ENCODE measurements around the gene SLC29A3.

The SLC29A3 gene

DNA sequence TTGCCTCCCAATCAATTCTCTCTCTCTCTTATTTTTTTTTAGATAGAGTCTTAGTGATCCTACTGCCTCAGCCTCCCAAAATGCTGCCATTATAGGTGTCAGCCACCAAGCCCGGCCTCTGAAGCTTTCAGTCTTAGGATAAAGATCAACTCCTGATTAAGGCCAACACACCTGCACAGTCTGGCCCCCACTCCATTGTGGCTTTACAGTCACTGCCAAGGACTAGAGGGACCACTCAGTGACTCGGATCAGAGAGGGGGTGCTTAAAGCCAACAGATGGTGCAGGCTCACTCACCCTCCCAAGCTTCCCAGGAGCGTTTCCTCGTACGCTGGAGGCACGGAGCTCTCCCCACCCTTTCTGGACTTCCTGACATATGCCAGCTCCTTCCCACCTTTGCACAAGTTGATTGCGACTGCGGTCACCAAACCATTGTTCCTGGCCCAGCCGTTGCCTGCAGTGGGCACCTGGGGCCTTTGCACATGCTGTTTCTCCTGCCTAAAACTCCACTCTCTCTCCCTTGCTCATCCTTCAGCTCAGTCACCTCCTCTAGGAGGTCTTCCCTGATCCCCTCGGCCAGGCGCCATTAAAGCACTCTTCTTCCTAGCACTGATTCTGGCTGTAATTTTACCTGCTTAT lies 76.0 kb downstream of the SLC29A3 start:
- TF ChIP-seq, protein P1, sequence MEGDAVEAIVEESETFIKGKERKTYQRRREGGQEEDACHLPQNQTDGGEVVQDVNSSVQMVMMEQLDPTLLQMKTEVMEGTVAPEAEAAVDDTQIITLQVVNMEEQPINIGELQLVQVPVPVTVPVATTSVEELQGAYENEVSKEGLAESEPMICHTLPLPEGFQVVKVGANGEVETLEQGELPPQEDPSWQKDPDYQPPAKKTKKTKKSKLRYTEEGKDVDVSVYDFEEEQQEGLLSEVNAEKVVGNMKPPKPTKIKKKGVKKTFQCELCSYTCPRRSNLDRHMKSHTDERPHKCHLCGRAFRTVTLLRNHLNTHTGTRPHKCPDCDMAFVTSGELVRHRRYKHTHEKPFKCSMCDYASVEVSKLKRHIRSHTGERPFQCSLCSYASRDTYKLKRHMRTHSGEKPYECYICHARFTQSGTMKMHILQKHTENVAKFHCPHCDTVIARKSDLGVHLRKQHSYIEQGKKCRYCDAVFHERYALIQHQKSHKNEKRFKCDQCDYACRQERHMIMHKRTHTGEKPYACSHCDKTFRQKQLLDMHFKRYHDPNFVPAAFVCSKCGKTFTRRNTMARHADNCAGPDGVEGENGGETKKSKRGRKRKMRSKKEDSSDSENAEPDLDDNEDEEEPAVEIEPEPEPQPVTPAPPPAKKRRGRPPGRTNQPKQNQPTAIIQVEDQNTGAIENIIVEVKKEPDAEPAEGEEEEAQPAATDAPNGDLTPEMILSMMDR (IDR thresholded peaks at IDR 0.05; ENCODE audit: low read depth, low read length) = no peak
- no peak for DNase-seq (ENCODE audit: extremely low read depth, low read depth)

DNA sequence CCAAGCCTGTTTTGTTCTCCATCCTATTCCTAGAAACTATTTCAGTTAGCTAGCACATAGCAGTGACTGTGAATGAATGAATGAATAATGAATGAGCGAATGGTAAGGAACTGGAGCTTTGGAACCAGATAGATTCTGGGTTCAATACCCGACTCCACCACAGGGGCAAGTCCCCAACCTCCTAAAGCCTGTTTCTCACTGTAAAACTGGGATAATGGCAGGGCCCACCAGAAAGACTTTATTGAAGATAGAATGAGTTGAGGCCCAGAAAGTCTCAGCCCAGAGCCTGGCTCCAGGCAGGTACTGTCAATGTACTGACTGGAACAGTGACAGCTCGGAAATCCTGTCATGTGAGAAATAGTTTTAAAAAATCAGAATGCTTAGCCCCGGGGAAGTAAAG lies 76.6 kb downstream of the SLC29A3 start:
- no peak for DNase-seq (ENCODE audit: extremely low read depth, low read depth)
- TF ChIP-seq, protein P1 (IDR thresholded peaks at IDR 0.05; ENCODE audit: low read depth, low read length) = no peak

DNA sequence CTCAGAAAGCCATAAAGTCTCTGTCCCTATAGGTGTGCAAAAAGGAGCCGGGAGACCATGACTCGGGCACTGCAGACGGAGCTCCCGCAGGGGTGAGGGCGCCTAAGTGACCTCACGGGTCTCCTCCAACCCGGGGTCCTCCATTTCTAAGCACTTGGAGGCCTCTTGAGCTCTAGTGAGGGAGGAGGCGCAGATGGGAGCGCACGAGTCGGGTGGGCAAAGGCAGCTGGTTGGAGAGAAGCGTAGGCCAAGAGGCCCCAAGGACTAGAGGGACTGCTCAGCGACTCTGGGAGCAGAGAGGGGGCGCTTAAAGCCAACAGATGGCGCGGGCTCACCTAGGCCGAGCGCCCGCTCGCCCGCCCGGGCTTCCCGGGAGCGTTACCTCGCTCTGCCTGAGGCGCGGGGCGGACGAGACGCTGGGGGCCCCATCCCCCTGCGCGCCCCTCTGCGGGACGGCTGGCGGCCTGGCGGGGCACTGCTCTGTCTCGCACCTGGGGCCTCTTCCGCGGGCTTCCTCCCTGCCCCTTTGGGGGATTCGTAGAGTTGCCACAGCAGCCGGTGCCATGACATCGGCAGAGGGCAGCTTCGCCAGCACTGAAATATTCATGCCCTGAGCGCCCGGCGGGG lies 77.1 kb downstream of the SLC29A3 start:
- no peak for DNase-seq (ENCODE audit: extremely low read depth, low read depth)
- TF ChIP-seq, protein P1 (IDR thresholded peaks at IDR 0.05; ENCODE audit: low read depth, low read length) = no peak; the same call in 1 of the 2 replicates

DNA sequence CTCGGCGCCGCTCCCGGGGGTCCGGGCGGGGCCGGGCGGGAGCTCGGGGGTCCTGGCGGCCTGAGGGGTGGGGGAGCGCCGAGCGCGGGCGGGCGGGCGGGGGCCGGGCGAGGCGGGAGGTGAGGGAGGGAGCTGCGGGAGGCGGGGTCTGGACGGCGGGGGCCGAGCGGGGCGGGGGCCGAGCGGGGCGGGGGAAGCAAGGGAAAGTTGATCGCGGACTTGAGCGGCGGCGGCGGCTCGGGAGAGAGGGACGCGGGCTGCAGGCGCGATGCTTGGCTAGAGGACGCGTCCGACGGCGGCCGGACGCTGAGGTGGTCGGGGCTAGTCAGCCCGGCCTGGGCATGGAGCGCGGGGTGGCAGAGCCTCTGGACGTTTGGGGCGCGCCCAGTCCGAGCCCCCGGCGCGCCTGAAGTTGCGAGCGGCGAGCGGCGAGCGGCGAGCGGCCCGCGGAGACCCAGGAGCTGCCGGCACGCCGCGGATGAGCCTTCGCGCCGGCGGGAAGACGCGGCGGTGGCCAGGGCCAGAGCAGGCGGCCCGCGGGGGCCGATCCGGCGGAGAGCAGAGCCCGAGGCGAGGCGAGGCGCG lies 77.7 kb downstream of the SLC29A3 start, which contains the start of gene CDH23:
Gene CDH23 (plus strand): TSS at position 210 of the 585 bp plus-strand sequence. CDS start 42,912 bp downstream, outside the sequence.
- TF ChIP-seq, protein P1 (IDR thresholded peaks at IDR 0.05; ENCODE audit: low read depth, low read length) = no peak
- DNase-seq (ENCODE audit: extremely low read depth, low read depth) = no peak

DNA sequence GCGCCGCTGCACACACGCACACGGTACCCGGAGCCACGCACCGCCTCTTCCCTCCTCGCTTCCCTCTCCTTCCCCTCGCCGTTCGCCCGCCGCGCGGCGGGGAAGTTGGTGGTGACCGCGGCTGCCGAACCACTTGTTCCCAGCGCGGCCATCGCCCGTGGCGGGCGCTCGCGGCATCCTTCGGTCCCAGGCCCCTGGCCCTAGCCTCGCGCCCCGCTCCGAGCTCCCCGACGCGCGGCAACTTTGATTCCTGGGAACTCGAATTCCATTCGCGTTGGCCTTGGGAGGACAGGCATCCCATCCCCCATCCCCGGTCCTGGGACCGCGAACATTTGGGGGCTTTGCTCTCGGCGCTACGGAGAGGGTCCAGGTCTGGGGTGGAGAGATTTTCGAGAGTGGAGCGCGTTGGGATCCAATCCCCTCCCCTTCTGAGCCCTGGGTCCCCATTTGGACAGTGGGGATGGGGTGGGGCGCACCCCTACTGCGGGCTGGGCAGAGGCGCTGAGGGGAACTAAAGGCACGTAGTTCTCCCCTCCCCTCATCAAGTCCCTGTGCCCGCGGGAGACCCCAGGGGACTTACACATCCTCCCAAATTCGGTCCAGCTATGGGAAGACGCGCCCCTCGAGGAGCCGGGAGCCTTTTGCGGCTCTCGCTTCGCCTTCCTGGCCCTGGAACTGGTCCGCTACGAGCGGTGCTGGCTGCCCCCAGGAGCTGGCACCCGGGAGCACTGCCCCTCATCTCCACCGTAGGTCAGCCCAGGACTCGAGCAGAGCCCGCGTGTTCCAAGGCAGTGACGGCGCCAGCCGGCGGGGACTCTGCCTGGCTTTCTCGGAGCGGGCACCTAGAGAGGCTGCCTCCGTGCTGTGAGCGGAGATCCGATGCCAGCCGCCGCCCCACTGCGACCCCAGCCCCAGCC lies 78.5 kb downstream of the SLC29A3 start:
- no peak for DNase-seq (ENCODE audit: extremely low read depth, low read depth)
- TF ChIP-seq, protein P1 (IDR thresholded peaks at IDR 0.05; ENCODE audit: low read depth, low read length) = no peak

DNA sequence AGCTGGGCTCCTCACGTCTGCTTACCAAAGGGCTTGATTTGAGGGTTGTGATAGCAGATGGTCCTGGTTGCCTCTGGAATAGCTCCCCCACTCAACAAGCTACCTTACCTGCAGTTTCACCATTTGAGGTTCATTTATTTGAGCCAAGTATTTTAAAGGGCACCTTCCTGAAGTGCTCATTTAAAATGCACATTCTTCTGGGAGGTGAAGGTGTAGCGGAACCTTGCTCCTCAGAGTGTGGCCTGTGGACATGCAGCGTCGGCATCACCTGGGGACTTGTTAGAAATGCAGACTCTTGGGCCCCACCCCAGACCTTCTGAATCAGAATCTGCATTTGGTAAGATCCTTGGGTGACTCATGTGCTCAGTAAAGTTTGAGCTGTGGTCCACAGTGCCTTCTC lies 79.9 kb downstream of the SLC29A3 start:
- TF ChIP-seq, protein P1 (IDR thresholded peaks at IDR 0.05; ENCODE audit: low read depth, low read length) = no peak
- no peak for DNase-seq (ENCODE audit: extremely low read depth, low read depth)

Data from AG09319 (cell line).